ENCODE measurements around the gene TRAPPC5. TPM values are rescaled to one million over a fixed set of nuclear protein-coding genes. Genes with fewer than 3 reads are reported as not detected.

The TRAPPC5 gene
- total RNA-seq, 1 donor: 25.5 TPM

DNA sequence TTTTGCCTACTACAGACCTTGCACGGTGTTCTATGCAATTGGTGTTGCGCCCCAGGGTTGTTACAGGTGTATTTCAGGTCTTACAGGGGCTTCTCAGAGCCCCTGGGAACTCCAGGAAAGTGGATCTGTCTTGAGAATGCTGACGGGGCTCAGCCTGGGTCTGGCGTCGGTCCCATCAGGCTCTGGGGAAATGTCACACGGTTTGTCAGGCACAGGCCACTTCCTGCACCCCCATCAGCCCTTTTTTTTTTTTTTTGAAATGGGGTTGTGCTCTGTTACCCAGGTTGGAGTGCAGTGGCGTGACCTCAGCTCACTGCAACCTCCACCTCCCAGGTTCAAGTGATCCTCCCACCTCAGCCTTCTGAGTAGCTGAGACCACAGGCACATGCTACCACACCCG, 38.0 kb downstream of the TRAPPC5 start:
- Histone ChIP-seq H3K27me3 (ENCODE audit: insufficient read depth, low read length) (no peaks in the 10 kb centered on the region), H3K9me3 (ENCODE audit: low read depth, low read length) (no peaks in the 10 kb centered on the region), H3K4me3 (ENCODE audit: low read length) (no peak overlapping the region), H3K4me1 (ENCODE audit: insufficient read depth, low read length) (peaks cover 34% of the 10 kb centered on the region)

DNA sequence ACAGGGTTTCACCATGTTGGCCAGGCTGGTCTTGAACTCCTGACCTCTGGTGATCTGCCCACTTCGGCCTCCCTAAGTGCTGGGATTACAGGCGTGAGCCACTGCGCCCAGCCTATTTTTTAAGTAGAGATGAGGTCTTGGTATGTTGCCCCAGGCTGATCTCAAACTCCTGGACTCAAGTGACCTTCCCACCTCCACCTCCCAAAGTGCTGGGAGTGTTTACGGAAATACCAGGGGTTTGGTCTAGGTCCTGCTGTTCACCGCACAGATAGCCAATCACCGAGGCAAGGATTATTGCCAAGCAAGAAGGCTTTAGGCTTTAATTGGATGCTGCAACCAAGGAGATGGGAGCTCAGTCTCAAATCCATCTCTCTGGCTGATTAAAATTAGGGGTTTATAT, 39.7 kb downstream of the TRAPPC5 start:
- H3K4me1 ChIP-seq (ENCODE audit: insufficient read depth, low read length): peaks cover 19% of the 10 kb centered on the region
- H3K4me3 ChIP-seq (ENCODE audit: low read length): no peak overlapping the region
- H3K27me3 ChIP-seq (ENCODE audit: insufficient read depth, low read length): no peaks in the 10 kb centered on the region
- H3K9me3 ChIP-seq (ENCODE audit: low read depth, low read length): no peaks in the 10 kb centered on the region

DNA sequence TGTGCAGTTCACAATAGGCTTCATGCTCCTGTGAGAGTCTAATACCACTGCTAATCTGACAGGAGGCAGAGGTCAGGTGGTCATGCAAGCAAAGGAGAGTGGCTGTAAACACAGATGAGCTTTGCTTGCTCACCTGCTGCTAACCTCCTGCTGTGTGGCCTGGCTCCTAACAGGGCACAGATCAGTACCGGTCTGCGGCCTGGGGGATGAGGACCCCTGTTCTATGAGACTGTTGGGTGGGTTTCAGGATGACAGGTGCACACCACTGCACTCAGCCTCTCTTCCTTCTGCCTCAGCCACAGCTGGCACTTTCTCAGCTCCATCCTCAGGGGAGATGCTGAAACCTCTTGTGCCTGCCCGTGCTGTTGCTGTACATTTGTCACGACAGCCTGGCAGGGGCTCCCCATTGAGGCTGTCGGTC, 41.6 kb downstream of the TRAPPC5 start:
- Histone ChIP-seq H3K9me3 (ENCODE audit: low read depth, low read length) (no peaks in the 10 kb centered on the region), H3K27me3 (ENCODE audit: insufficient read depth, low read length) (no peaks in the 10 kb centered on the region), H3K4me1 (ENCODE audit: insufficient read depth, low read length) (peaks cover 12% of the 10 kb centered on the region), H3K4me3 (ENCODE audit: low read length) (no peak overlapping the region)

DNA sequence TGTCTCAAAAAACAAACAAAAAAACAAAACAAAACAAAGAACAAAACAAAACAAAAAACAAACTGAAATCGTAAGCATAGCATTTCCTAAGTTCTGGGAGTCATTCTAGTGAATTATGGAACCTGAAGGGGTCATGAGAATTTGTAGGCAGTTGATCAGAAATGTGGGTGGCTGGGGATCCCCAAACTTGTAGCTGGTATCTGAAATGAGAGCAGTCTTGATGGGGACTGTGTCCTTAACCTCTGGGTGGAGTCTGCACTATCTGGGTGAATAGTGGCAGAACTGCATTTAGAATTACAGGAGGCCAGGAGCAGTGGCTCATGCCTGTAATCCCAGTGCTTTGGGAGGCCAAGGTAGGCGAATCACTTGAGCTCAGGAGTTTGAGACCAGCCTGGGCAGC, 45.2 kb downstream of the TRAPPC5 start:
- H3K27me3 ChIP-seq (ENCODE audit: insufficient read depth, low read length): peaks cover 16% of the 10 kb centered on the region
- H3K9me3 ChIP-seq (ENCODE audit: low read depth, low read length): no peaks in the 10 kb centered on the region
- no peak overlapping the region for H3K4me3 ChIP-seq (ENCODE audit: low read length)
- peaks cover 21% of the 10 kb centered on the region for H3K4me1 ChIP-seq (ENCODE audit: insufficient read depth, low read length)

DNA sequence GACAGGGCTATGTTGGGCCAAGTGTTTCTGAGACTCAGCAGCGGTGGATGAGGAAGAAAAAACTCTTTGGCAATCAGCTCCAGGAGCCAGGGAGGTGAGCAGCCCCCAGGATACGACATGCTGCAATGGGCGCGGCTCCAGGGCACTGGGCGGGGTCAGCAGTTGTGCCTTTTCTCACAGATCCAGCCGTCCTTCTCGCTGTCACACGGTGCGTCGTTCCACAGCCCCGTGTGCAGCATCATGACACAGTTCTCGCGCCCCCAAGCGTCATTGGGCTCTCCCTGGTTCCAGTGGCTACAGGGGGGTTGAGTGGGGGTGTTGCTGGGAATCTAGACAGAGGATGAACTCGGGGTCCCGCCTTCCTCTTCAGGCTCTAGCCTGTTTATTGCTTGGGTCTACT, 48.6 kb downstream of the TRAPPC5 start:
- Histone ChIP-seq H3K27me3 (ENCODE audit: insufficient read depth, low read length) (peaks cover 16% of the 10 kb centered on the region), H3K4me3 (ENCODE audit: low read length) (no peak overlapping the region), H3K4me1 (ENCODE audit: insufficient read depth, low read length) (peaks cover 31% of the 10 kb centered on the region), H3K9me3 (ENCODE audit: low read depth, low read length) (no peaks in the 10 kb centered on the region)

DNA sequence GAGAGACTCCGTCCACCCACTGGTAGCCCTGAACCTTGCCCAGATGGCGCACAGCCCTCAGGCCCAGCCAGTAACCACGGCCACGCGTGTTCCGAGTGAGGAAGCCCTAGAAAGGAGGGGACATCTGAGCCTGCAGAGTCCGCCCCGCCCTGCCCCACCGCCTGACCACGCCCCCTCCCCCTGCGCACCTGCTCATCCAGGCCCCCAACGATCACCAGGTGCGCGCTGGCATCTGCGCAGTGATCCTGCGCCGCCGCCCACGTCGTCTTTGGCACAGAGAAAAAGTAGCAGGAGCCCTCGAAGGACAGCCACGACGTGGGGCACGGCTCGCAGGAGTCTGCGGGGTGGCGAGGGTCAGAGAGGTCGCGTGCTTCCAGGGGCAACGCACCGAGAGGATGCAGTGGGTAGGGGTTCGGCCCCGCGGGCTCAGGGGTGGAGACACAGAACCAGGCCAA, 49.2 kb downstream of the TRAPPC5 start:
- Histone ChIP-seq H3K27me3 (ENCODE audit: insufficient read depth, low read length) (peaks cover 16% of the 10 kb centered on the region), H3K4me1 (ENCODE audit: insufficient read depth, low read length) (peaks cover 37% of the 10 kb centered on the region), H3K4me3 (ENCODE audit: low read length) (no peak overlapping the region), H3K9me3 (ENCODE audit: low read depth, low read length) (no peaks in the 10 kb centered on the region)

DNA sequence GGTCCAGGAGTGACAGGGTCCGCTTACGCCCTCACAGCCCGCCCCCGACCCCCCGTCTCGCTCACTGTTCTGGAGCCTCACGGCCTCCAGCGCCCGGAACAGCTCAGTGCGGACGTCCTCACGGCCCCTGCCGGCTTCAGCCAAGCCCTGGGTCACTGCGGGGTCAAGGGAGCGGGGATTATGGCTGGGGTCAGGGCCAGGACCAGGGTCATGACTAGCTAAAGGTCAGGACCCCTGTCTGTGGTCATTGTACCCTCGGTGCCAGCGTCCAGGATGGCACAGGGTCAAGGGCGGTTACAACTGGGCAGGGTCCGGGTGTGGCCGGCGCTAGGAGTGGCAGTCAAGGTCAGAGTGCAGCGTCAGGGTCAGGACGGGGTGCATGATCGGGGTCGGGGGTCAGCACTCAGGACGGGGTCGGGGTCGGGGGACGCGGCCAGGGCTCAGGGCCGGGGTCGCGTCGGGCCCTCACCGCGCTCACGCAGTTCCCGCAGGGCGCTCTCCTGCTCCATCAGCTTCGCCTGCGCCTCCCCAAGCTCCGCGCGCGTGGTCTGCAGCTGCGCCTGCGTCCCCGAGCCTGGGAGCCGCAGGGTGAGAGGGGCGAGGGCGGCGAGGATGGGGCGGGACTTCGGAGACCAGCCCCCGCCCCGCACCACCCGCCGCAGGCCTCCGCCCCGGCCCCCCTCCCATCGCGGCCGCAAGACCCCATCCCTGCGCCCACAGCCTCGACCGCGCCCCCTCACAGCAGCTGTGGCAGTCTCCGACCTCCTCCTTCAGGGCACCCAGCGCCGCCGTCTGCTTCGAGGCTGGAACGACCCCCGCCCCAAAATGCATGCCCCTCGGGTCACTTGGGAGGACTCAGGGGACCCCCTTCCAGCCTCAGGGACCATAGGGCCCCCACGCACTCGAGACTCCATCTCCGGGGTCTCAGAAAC, 49.9 kb downstream of the TRAPPC5 start:
- H3K4me1 ChIP-seq (ENCODE audit: insufficient read depth, low read length): peaks cover 39% of the 10 kb centered on the region
- no peak overlapping the region for H3K4me3 ChIP-seq (ENCODE audit: low read length)
- H3K27me3 ChIP-seq (ENCODE audit: insufficient read depth, low read length): peaks cover 16% of the 10 kb centered on the region
- no peaks in the 10 kb centered on the region for H3K9me3 ChIP-seq (ENCODE audit: low read depth, low read length)

DNA sequence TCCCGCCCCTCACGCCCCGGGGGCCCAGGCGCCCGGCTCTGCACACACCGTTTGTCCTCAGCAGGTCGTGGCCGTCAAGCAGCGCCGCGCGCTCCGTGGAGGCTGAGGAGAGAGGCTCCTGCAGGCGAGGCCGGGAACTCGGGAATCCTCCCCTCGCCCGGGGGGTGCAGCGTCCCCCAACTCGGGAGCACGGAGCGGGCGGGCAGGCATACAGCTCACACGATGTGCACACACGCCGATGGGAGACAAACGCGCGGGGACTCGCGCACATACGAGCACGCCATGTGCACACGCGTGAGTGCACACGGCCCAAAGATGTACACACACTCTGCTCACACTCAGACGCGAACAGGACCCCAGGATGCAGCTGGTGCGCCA, 50.6 kb downstream of the TRAPPC5 start:
- H3K9me3 ChIP-seq (ENCODE audit: low read depth, low read length): no peaks in the 10 kb centered on the region
- H3K4me1 ChIP-seq (ENCODE audit: insufficient read depth, low read length): peaks cover 43% of the 10 kb centered on the region
- peaks cover 16% of the 10 kb centered on the region for H3K27me3 ChIP-seq (ENCODE audit: insufficient read depth, low read length)
- H3K4me3 ChIP-seq (ENCODE audit: low read length): no peak overlapping the region

DNA sequence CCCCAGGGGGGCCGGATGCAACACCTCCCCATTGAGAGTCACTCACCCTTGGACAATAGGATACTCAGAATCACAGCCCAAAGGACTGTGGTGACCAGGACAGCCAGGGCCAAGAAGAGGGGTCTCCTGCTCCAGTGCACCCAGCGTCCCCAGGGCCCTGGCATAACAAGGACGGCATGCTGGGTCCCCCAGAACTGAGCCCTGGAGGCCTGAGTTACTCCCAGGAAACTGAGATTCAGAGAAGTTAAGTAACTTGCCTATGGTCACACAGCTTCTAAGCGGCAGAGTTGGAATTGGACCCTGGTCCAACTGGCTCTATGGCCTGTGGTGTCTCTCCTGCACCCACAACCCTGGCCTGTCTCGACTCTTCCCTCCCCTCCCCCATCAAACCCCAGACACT, 51.0 kb downstream of the TRAPPC5 start:
- Histone ChIP-seq H3K4me1 (ENCODE audit: insufficient read depth, low read length) (peaks cover 43% of the 10 kb centered on the region), H3K9me3 (ENCODE audit: low read depth, low read length) (no peaks in the 10 kb centered on the region), H3K27me3 (ENCODE audit: insufficient read depth, low read length) (peaks cover 16% of the 10 kb centered on the region), H3K4me3 (ENCODE audit: low read length) (no peak overlapping the region)

DNA sequence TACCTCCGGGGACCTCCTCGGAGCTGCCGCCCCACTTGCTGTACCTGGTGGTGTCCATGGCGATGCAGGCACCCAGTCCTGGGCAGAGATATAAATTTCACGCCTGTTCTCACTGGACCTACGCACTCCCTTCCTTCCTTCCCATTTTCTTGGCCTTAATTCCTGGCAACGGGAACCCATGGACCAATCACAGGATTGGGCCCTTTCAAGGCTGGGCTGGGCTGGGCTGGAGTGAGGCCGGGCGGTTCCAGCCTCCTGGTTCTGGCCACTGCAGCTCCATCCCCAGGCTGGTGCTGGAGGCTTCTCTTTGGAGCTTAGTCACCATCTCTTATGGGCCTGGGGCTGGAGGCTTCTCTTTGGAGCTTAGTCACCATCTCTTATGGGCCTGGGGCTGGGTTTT, 51.4 kb downstream of the TRAPPC5 start, which contains the start of gene CLEC4G:
TSS of gene CLEC4G (minus strand) at position 66 of the 400 bp plus-strand sequence. CDS start at position 58, 8 bp downstream.
- Histone ChIP-seq H3K9me3 (ENCODE audit: low read depth, low read length) (no peaks in the 10 kb centered on the region), H3K27me3 (ENCODE audit: insufficient read depth, low read length) (peaks cover 16% of the 10 kb centered on the region), H3K4me1 (ENCODE audit: insufficient read depth, low read length) (peaks cover 43% of the 10 kb centered on the region), H3K4me3 (ENCODE audit: low read length) (no peak within 1 kb of the TSS)

DNA sequence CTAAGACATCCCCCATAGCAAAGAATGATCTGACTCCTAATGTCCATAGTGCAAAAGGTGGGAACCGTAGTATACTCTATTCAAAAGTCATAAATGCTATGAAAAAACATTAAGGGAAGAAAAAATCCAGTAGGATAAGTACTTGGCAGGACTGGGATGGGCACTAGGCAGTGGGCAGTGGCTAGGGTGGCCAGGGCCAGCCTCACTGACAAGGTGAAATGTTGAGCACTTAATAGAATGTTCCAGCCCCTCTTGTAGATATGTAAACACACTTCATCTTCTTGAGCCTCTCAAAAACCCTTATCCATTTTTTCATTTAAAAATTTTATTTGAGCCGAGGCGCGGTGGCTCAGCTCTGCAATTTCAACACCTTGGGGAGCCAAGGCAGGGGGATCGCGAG, 52.7 kb downstream of the TRAPPC5 start:
- H3K4me3 ChIP-seq (ENCODE audit: low read length): no peak overlapping the region
- no peaks in the 10 kb centered on the region for H3K9me3 ChIP-seq (ENCODE audit: low read depth, low read length)
- peaks cover 16% of the 10 kb centered on the region for H3K27me3 ChIP-seq (ENCODE audit: insufficient read depth, low read length)
- H3K4me1 ChIP-seq (ENCODE audit: insufficient read depth, low read length): peaks cover 43% of the 10 kb centered on the region

DNA sequence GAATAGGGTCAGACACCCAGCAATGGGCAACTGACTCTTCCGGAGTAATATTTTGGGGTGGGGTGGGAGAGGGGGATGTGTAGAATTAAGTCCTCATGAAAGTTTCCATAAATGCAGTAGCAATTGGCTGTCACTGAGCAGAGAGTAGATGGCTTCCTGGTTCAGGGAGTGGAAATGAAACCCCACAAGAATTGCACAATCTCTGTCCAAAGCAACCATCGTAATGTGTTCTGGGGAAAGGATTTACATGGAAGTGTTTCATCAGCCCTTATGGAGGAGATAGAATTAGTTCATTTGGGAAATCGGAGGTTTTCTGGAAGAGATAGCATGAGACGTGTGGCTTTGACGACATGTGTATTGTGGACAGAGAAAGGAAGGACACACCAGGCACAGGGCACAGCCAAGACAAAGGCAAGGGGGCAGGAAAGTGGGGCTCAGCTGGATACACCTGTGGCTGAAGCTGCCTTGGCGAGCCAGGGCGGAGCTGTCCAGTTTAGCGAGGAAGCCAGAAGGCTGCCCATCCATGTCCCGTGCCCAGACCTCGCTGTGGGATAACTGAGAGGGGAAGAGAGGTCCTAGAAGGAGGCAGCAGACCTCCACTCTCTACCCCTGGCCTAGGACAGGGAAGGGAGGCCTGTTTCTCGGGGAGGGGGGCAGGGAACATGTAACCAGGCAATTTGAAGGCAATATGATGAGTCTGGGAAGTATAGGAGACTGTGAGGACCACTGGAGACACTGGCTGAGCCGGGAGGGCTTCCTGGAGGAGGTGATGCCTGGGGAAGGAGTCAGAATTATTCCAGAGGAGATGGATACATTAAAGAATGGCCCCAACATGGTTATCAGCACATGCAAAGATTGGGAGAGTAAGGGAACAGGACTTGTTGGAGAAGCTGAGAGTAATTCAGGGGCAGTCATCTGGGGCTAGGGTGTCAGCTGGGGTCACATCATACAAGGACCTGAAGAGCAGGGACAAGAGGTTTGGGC, 53.9 kb downstream of the TRAPPC5 start:
- Histone ChIP-seq H3K4me3 (ENCODE audit: low read length) (no peak overlapping the region), H3K27me3 (ENCODE audit: insufficient read depth, low read length) (peaks cover 7% of the 10 kb centered on the region), H3K4me1 (ENCODE audit: insufficient read depth, low read length) (peaks cover 32% of the 10 kb centered on the region), H3K9me3 (ENCODE audit: low read depth, low read length) (no peaks in the 10 kb centered on the region)

DNA sequence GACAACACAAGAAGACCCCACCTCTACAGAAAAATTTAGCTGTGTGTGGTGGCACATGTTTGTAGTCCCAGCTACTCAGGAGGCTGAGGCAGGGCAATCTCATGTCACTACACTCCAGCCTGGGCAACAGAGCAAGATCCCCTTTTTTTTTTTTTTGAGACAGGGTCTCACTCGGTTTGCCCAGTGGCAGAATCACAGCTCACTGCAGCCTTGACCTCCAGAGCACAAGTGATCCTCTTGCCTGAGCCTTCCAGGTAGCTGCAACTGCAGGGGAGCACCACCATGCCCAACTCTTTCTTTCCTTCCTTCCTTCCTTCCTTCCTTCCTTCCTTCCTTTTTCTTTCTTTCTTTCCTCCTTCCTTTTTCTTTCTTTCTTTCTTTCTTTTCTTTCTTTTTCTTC, 55.5 kb downstream of the TRAPPC5 start:
- Histone ChIP-seq H3K9me3 (ENCODE audit: low read depth, low read length) (no peaks in the 10 kb centered on the region), H3K27me3 (ENCODE audit: insufficient read depth, low read length) (no peaks in the 10 kb centered on the region), H3K4me3 (ENCODE audit: low read length) (no peak overlapping the region), H3K4me1 (ENCODE audit: insufficient read depth, low read length) (peaks cover 35% of the 10 kb centered on the region)

DNA sequence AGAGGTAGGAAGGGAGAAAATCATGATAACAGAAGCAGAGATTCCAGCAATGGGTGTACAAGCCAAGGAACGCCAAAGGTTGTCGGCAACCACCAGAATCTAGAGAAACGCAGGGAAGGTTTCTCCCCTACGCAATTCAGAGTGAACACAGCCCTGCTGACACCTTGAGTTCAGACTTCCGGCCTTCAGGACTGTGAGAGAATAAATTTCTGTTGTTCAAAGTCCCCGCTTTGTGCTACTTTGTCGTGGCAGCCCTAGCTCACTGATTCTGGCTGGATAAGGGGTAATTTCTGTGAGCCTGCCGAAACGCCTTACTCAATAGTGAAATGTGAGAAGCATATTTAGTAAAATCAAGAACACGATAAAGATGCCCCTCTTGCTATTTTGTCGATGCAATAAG, 56.6 kb downstream of the TRAPPC5 start:
- H3K4me3 ChIP-seq (ENCODE audit: low read length): no peak overlapping the region
- H3K9me3 ChIP-seq (ENCODE audit: low read depth, low read length): no peaks in the 10 kb centered on the region
- peaks cover 35% of the 10 kb centered on the region for H3K4me1 ChIP-seq (ENCODE audit: insufficient read depth, low read length)
- H3K27me3 ChIP-seq (ENCODE audit: insufficient read depth, low read length): no peaks in the 10 kb centered on the region
